ENCODE data around the gene CELF6. TPM values are rescaled to one million over a fixed set of nuclear protein-coding genes. Genes with fewer than 3 reads are reported as not detected.

CELF6 gene
- total and polyA plus RNA-seq, 2 donors from 2014 or later, result 3.5 to 3.8 TPM

GRCh38 chr15:72249142-72249810 is 70.7 kb downstream of the CELF6 start:
- no peak for FAIRE-seq
- H3K36me3 ChIP-seq (ENCODE audit: control insufficient read depth in 2 of 3, insufficient read depth in 3 of 3, low read length in 3 of 3), result peaks cover 11 to 43% (median 33%) of the 10 kb centered on the region in 3 donors

GRCh38 chr15:72248514-72248913 is 71.4 kb downstream of the CELF6 start:
- H3K36me3 ChIP-seq (ENCODE audit: control insufficient read depth in 2 of 3, insufficient read depth in 3 of 3, low read length in 3 of 3), result peaks cover 11 to 43% (median 31%) of the 10 kb centered on the region in 3 donors
- intact Hi-C loops (cut with DNase I), result no loop called here
- no peak for FAIRE-seq
- H3K4me3 ChIP-seq (ENCODE audit: low read length in 3 of 3), result no peak overlapping the region
- DNase-seq, result no peak
- no peak for TF ChIP-seq CTCF (IDR thresholded peaks at IDR 0.05; ENCODE audit: borderline replicate concordance, extremely low read depth, insufficient read depth)
- H3K27me3 ChIP-seq (ENCODE audit: control insufficient read depth, insufficient read depth, low read length), result no peaks in the 10 kb centered on the region
- H3K27ac ChIP-seq (ENCODE audit: low read depth in 2 of 2, low read length in 2 of 2), result no peak overlapping the region
- H3K9ac ChIP-seq (ENCODE audit: low read length in 3 of 3), result no peak overlapping the region
- H3K9me3 ChIP-seq (ENCODE audit: control insufficient read depth in 2 of 3, insufficient read depth in 1 of 3, low read length in 3 of 3), result no peaks in the 10 kb centered on the region
- H3K4me1 ChIP-seq (ENCODE audit: control insufficient read depth in 2 of 3, insufficient read depth in 2 of 3, low read depth in 1 of 3, low read length in 3 of 3), result no peaks in the 10 kb centered on the region

More at GRCh38 chr15:72249142-72249810, 70.7 kb downstream of the CELF6 start:
- Histone ChIP-seq H3K27ac (ENCODE audit: low read depth in 2 of 2, low read length in 2 of 2) (no peak overlapping the region), H3K9me3 (ENCODE audit: control insufficient read depth in 2 of 3, insufficient read depth in 1 of 3, low read length in 3 of 3) (no peaks in the 10 kb centered on the region), H3K4me1 (ENCODE audit: control insufficient read depth in 2 of 3, insufficient read depth in 2 of 3, low read depth in 1 of 3, low read length in 3 of 3) (no peaks in the 10 kb centered on the region), H3K27me3 (ENCODE audit: control insufficient read depth, insufficient read depth, low read length) (no peaks in the 10 kb centered on the region), H3K4me3 (ENCODE audit: low read length in 3 of 3) (no peak overlapping the region), H3K9ac (ENCODE audit: low read length in 3 of 3) (no peak overlapping the region)
- no peak for TF ChIP-seq CTCF (IDR thresholded peaks at IDR 0.05; ENCODE audit: borderline replicate concordance, extremely low read depth, insufficient read depth)
- DNase-seq, result no peak
- intact Hi-C loops (cut with DNase I), result no loop called here

DNA sequence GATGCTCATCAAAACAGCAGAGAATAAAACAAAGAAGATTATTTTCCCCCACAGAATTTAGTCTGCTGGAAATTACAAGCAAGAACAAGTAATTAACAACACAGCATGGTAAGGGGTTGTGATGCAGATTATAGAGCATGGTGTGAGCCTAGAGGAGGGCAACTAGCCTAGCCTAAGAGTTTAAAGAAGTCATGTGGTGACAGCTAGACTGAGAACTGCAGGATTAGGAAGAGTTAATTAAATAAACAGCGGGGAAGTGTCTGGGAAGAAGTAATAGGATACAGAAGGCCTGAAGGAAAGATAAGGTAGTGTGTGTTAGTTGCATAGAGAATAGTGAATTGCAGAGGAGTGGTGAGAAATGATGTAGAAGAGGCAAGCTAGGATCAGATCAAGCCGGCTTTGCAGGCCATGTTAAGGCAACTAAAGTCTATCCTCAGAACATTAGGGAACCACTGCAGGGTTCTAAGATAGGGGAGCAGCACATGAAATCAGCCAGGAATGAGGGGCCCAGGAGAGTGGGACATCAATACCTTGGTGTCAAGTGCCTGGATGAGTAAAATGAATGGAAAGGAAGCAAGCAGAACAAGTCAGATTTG is 77.1 kb downstream of the CELF6 start:
- Histone ChIP-seq H3K27me3 (ENCODE audit: control insufficient read depth, insufficient read depth, low read length) (no peaks in the 10 kb centered on the region), H3K9me3 (ENCODE audit: control insufficient read depth in 2 of 3, insufficient read depth in 1 of 3, low read length in 3 of 3) (no peaks in the 10 kb centered on the region), H3K36me3 (ENCODE audit: control insufficient read depth in 2 of 3, insufficient read depth in 3 of 3, low read length in 3 of 3) (peaks cover 2 to 32% (median 27%) of the 10 kb centered on the region in 3 donors), H3K4me3 (ENCODE audit: low read length in 3 of 3) (no peak overlapping the region), H3K9ac (ENCODE audit: low read length in 3 of 3) (no peak overlapping the region), H3K4me1 (ENCODE audit: control insufficient read depth in 2 of 3, insufficient read depth in 2 of 3, low read depth in 1 of 3, low read length in 3 of 3) (no peaks in the 10 kb centered on the region), H3K27ac (ENCODE audit: low read depth in 2 of 2, low read length in 2 of 2) (no peak overlapping the region)
- intact Hi-C loops (cut with DNase I), result no loop called here
- DNase-seq, result no peak
- no peak for FAIRE-seq
- TF ChIP-seq CTCF (IDR thresholded peaks at IDR 0.05; ENCODE audit: borderline replicate concordance, extremely low read depth, insufficient read depth), result no peak
